HG03565 (cell line): ENCODE results near the gene TBC1D3H.
"Not testable (repeated sequence)": the region's sequence is repeated elsewhere in the genome, so short reads cannot be mapped to it uniquely, and the experiment has no call there.

ENCODE experiments used
- ATAC-seq: cut with Tn5 transposase; IDR thresholded peaks from one replicate; pipeline ENCODE4 v1.9.1; 2021; ENCODE audit warnings: mild to moderate bottlenecking, moderate library complexity; ENCODE audit not compliant: unreplicated experiment

The TBC1D3H gene

GRCh38 chr17:36388385-36389245 is at the start of gene TBC1D3H:
TBC1D3H (minus strand) TSS chr17:36388435; CDS start chr17:36386895, 1,540 bp downstream.
- not testable (repeated sequence) for ATAC-seq

DNA sequence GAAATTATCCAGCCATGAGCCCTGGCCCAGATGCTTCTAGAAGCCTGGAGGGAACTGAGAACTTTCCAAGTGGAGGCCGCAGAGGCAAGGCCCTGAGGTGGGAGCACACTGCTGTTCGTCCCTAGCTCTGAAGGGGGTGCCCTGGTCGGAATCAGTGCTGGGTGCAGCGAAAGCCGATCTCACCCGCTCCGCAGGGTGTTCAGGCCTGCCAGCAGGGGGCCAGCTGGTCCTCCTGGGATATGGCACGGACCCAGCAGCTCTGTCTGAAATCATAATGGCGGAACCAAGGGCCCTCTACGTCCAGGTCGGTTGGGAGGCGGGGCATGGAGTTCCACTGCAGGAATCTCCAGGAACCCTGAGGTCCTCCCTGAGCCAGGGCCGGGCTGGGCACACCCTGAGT is 40.7 kb upstream of the TBC1D3H start:
- not testable (repeated sequence) for ATAC-seq

- not testable (repeated sequence) for ATAC-seq
Observed at GRCh38 chr17:36415180-36415941, 27.1 kb upstream of the TBC1D3H start.

DNA sequence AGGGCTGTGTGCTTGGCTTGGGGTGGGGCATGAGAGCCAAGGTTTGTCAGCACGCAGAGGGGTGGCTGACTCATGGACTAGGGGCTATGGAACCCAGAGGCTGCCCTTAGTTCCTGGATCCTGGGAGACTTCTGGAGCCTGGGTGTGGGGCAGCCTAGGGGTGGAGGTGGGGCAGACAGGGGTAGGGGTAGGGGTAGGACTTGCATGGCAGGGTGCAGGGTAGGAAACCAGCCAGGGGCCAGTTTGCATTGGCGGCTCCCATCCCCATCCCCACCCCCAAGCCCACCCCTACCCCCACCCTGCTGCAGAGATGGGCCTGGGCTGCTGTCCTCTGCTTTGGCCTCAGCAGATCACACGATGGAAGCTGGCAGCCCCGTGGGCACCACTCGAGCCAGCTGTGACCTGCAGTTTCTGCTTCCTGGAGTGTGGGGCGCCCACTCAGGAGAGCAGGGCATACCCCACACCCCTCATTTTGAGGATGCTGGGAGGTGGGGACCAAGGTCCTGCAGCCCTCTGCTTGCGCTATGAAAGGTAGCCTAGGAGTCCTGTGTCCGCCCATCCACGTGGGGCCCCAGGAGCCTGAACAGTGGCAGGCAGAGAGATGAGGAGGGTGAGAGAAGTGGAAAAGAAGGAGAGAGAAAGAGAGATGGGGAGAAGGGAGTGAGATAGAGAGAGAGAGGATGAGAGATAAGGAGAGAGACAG is 2.9 kb upstream of the TBC1D3H start:
- ATAC-seq = not testable (repeated sequence)

- ATAC-seq = not testable (repeated sequence)
Observed at GRCh38 chr17:36375938-36376337, 12.3 kb downstream of the TBC1D3H start.

DNA sequence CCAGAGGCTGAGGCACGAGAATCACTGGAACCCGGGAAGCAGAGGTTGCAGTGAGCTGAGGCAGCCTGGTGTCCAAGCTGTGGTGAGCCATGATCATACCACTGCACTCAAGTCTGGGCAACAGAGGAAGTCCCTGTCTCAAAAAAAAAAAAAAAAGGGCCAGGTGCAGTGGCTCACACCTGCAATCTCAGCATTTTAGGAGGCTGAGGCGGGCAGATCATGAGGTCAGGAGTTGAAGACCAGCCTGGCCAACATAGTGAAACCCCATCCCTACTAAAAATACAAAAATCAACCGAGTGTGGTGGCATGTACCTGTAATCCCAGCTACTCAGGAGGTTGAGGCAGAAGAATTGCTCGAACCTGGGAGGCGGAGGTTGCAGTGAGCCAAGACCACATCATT is 25.7 kb downstream of the TBC1D3H start:
- not testable (repeated sequence) for ATAC-seq
